Panc1 (cell line): ENCODE results near the gene NIPAL1. TPM values are rescaled to one million over a fixed set of nuclear protein-coding genes. Genes with fewer than 3 reads are reported as not detected.

Experiments
- ATAC-seq: fragments of 200-7000 bp; cut with Tn5 transposase; 2 replicates; pipeline ENCODE4 v1.9.1; 2020; ENCODE audit warnings: mild to moderate bottlenecking, moderate library complexity
- BruUV-seq: library from RNA; stranded (reverse); fragments of 400-500 nt; replicated peaks from 2 replicates; lab custom pipeline; 2021; lab: Mats Ljungman, UMichigan
- CTCF ChIA-PET: fragments of 300-600 bp; sonication (Branson Sonifier 250); formaldehyde crosslinking; loops from one replicate; lab custom pipeline; 2022; ENCODE audit warnings: antibody characterized with exemption; lab: Charles Lee
- POLR2A ChIA-PET: fragments of 300-600 bp; sonication (Branson Sonifier 250); formaldehyde crosslinking; loops from one replicate; lab custom pipeline; 2022; ENCODE audit warnings: antibody characterized with exemption; lab: Charles Lee
- DNase-seq: peaks from one replicate; pipeline ENCODE4 v3.0.0-alpha.2; 2010; ENCODE audit warnings: low read depth, low spot score
- H3K27ac ChIP-seq: 2 replicates; pipeline ENCODE4 v1.5.1; 2011; ENCODE audit warnings: mild to moderate bottlenecking, low read length, inconsistent platforms
- H3K27me3 ChIP-seq: fragments of 200-500 bp; sonication (Bioruptor generic); 2 replicates; pipeline ENCODE4 v1.6.0; 2014; ENCODE audit warnings: low read length, inconsistent platforms; ENCODE audit not compliant: control insufficient read depth, insufficient read depth
- H3K36me3 ChIP-seq: fragments of 200-500 bp; sonication (Bioruptor generic); 2 replicates; pipeline ENCODE4 v1.5.1; 2014; ENCODE audit warnings: inconsistent platforms, mild to moderate bottlenecking, low read length, moderate library complexity; ENCODE audit not compliant: control insufficient read depth, insufficient read depth
- H3K4me1 ChIP-seq: 2 replicates; pipeline ENCODE4 v1.5.1; 2011; ENCODE audit warnings: inconsistent platforms, mild to moderate bottlenecking, low read length, moderate library complexity; ENCODE audit not compliant: control insufficient read depth, insufficient read depth
- H3K4me3 ChIP-seq, 2 experiments: 2 replicates each; pipeline ENCODE4 v1.5.1; 2011 to 2012; ENCODE audit warnings: low read depth in 2 of 2, low read length in 2 of 2, mild to moderate bottlenecking in 2 of 2, inconsistent platforms in 1 of 2, moderate library complexity in 1 of 2
- H3K9me3 ChIP-seq: fragments of 200-500 bp; sonication (Bioruptor generic); 2 replicates; pipeline ENCODE4 v1.5.1; 2014; ENCODE audit warnings: low read depth, mild to moderate bottlenecking, inconsistent platforms, low read length, moderate library complexity; ENCODE audit not compliant: control insufficient read depth, insufficient read depth
- CTCF ChIP-seq: fragments of 450-650 bp; IDR thresholded peaks from 2 replicates; pipeline ENCODE4 v1.5.1; 2017; ENCODE audit warnings: mild to moderate bottlenecking
- POLR2AphosphoS5 ChIP-seq: IDR thresholded peaks from 2 replicates; pipeline ENCODE4 v1.6.1; 2012; ENCODE audit warnings: mild to moderate bottlenecking, low read depth, low read length, moderate library complexity
- REST ChIP-seq, 2 experiments: IDR thresholded peaks; 2 replicates each; pipeline ENCODE4 v1.6.1; 2011 to 2012; ENCODE audit warnings: low read depth in 2 of 2, control low read depth in 1 of 2, low read length in 1 of 2, mild to moderate bottlenecking in 1 of 2, moderate library complexity in 1 of 2; ENCODE audit not compliant: insufficient read depth in 1 of 2
- SIN3A ChIP-seq: IDR thresholded peaks from 2 replicates; pipeline ENCODE4 v1.6.1; 2012; ENCODE audit warnings: low read depth, mild to moderate bottlenecking, low read length, moderate library complexity, borderline replicate concordance; ENCODE audit not compliant: insufficient read depth
- TCF7L2 ChIP-seq: IDR thresholded peaks from 2 replicates; pipeline ENCODE4 v1.6.1; 2011; ENCODE audit warnings: mild to moderate bottlenecking, low read depth, low read length, inconsistent platforms
- in situ Hi-C: cut with HindIII; loops from 2 replicates; pipeline ENCODE4 v1.10.0; 2016; ENCODE audit warnings: low sequenced_read_pairs, low pct_unique_long_range_greater_than_20kb
- intact Hi-C: fragments of 100-400 bp; cut with micrococcal nuclease; formaldehyde crosslinking; loops from one replicate; pipeline ENCODE4 v1.10.0; 2022; ENCODE audit not compliant: unreplicated experiment
- total RNA-seq: library from RNA; stranded (reverse); gene quantifications from one replicate; pipeline ENCODE4 v1.2.1, GENCODE V29; 2021; ENCODE audit not compliant: unreplicated experiment

Gene NIPAL1
- total RNA-seq, 1 experiment from 2014 or later: 0.82 TPM

GRCh38 chr4:48065587-48066052, 49.0 kb downstream of the NIPAL1 start:
- ChIA-PET CTCF (no interaction called here), POLR2A (no interaction called here)
- Histone ChIP-seq H3K27me3 (no peaks in the 10 kb centered on the region), H3K4me3 (no peak overlapping the region), H3K27ac (no peak overlapping the region), H3K9me3 (no peaks in the 10 kb centered on the region), H3K36me3 (no peaks in the 10 kb centered on the region), H3K4me1 (no peaks in the 10 kb centered on the region)
- intact Hi-C loops: no loop called here
- DNase-seq (no peak), ATAC-seq (no peak)
- in situ Hi-C loops: no loop called here
- no peak for TF ChIP-seq POLR2AphosphoS5
- TF ChIP-seq TCF7L2: no peak
- no peak for TF ChIP-seq SIN3A
- no peak for TF ChIP-seq REST (IDR thresholded peaks at IDR 0.05; ENCODE audit: insufficient read depth in 1 of 2, low read depth in 2 of 2, low read length in 1 of 2)
- TF ChIP-seq CTCF: no peak
- BruUV-seq: no TSS peak

- intact Hi-C loops: no loop called here
- POLR2A ChIA-PET: no interaction called here
- no peak for TF ChIP-seq TCF7L2
- no peak for TF ChIP-seq POLR2AphosphoS5
- TF ChIP-seq SIN3A: no peak
- no peak for TF ChIP-seq CTCF
- no peak for TF ChIP-seq REST (IDR thresholded peaks at IDR 0.05; ENCODE audit: insufficient read depth in 1 of 2, low read depth in 2 of 2, low read length in 1 of 2)
- Histone ChIP-seq H3K4me1 (no peaks in the 10 kb centered on the region), H3K4me3 (no peak overlapping the region), H3K27ac (no peak overlapping the region), H3K9me3 (no peaks in the 10 kb centered on the region), H3K36me3 (no peaks in the 10 kb centered on the region), H3K27me3 (no peaks in the 10 kb centered on the region)
- ATAC-seq (no peak), DNase-seq (no peak)
- CTCF ChIA-PET: no interaction called here
- BruUV-seq: no TSS peak
- in situ Hi-C loops: no loop called here
Measured at GRCh38 chr4:48067536-48067935, 51.0 kb downstream of the NIPAL1 start.
